GM18867 (cell line): ENCODE data around the gene CACHD1.

Source experiments
- ATAC-seq: cut with Tn5 transposase; IDR thresholded peaks from one replicate; pipeline ENCODE4 v1.9.1; 2021; ENCODE audit warnings: mild to moderate bottlenecking, moderate library complexity; ENCODE audit not compliant: unreplicated experiment

The CACHD1 gene

DNA sequence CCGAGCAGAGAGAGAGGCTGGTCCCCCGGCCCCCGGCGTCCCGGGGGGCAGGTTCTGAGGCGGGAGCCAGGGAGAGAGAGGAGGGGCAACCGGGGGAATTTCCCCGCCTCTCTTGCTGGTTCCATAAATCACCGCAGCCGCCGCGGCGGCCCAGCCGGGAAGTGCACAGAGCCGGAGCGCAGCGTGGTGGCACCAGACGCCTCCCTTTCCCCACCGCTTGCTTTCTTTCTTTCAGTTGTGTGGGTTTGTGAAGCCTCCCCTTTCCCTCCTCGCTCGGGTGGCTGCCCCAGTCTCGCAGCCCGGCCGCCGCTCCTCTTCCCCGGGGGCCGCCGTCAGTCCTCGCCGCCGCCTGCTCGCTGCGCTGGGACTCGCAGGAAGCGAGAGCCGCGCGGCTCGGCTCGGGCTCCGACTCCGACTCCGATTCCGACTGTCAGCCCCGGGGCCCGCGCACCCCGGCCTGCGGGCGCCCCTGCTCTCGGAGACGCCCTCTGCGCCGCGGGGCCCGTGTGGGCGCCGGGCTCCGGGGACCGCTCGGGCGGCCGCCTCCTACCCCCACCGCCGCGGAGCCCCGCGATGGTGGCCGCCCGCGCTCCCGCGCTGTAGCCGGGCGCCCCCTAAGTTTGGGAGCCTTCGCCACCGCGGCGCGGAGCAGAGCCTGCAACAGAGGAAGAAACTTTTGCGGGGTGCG lies at the start of gene CACHD1:
TSS of gene CACHD1 (plus strand) at position 153 of the 688 bp plus-strand sequence. CDS start 616 bp downstream, outside the sequence.
- peak; percentile 86 for ATAC-seq

GRCh38 chr1:64421377-64421776 lies 48.6 kb upstream of the CACHD1 start:
- ATAC-seq = no peak

GRCh38 chr1:64423526-64423925 lies 46.4 kb upstream of the CACHD1 start:
- no peak for ATAC-seq

DNA sequence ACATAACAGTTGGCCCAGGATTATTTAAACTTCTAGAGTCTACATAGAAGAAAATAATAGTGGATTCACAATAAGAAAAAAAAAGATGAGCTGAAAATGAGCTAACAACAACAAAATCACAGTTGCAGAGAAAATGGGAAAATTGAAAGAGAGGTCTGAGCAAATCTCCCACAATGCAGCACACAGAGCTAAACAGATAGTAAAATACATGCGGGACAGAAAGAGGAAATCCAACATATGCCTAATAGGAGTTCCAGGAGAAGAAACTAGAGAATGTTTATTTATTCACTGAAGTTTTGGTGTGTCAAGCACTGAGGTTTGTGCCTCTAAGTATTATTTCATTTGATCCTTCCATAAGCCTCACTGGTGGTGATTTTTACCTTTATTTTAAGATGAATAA lies 45.5 kb upstream of the CACHD1 start:
- no peak for ATAC-seq

DNA sequence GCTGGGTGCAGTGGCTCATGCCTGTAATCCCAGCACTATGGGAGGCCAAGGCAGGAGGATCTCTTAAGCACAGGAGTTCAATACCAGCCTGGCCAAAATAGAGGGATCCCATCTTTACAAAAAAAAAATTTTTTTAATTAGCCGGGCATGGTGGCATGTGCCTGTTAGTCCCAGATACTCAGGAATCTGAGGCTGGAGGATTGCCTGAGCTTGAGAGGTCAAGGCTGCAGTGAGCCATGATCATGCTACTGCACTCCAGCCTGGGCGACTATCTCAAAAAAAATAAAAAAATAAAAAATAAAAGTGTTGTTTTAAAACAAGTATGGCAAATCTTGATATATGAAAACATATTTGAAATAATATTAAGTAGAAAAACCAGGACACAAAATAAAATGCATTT lies 44.4 kb upstream of the CACHD1 start:
- ATAC-seq = no peak

DNA sequence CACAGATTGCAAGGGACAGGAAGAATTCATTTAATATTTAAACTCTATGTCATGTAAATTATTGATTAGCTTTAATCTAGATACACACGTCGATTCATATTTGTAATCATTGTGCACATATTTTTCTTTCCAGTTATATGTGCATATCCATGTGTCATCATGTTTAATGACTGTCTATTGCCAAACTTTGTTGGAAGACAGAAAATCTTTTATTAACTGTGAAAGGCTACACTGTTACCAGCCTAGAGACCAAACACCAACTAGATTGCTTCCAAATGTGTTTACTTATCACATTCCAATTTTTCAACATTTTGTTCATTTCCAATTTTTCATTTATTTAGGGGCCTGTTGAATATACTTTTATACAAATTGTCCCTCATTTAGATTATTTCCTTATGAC lies 43.2 kb upstream of the CACHD1 start:
- no peak for ATAC-seq

- ATAC-seq = no peak
Observed at GRCh38 chr1:64427879-64428278, 42.0 kb upstream of the CACHD1 start.

- ATAC-seq = no peak
Observed at GRCh38 chr1:64433308-64433707, 36.6 kb upstream of the CACHD1 start.

DNA sequence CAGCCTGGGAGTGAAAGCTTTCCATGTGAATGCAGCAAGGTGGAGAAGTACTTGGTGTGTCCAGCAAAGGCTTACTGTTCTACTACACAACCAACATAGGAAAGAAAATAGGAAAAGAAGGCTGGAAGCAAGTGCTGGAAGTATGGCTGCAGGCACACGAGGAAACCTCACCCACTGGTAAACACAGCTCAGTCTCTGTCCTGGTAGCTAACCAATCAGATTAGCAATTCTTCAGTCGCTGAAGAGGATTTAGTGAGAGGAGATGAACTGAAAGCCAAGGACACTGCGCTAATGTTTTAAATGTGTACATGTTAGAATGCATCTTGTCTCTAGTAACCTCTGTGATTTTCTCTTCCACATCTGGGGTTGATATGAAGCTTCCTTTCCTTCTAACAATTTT lies 36.2 kb upstream of the CACHD1 start:
- ATAC-seq = no peak

DNA sequence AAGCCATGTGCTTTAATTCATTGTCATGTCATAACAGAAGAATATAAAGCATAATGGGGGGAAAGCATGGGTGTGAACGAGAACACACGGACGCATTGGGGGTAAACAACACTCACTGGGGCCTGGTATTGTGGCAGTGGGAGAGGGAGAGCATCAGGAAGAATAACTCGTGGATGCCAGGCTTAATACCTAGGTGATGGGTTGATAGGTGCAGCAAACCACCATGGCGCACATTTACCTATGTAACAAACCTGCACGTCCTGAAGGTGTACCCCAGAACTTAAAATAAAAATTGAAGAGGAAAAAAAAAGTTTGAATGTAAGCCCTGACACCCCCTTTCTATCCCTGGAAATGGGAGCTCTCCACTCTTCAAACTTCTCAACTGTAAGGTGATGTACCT lies 34.9 kb upstream of the CACHD1 start:
- no peak for ATAC-seq

DNA sequence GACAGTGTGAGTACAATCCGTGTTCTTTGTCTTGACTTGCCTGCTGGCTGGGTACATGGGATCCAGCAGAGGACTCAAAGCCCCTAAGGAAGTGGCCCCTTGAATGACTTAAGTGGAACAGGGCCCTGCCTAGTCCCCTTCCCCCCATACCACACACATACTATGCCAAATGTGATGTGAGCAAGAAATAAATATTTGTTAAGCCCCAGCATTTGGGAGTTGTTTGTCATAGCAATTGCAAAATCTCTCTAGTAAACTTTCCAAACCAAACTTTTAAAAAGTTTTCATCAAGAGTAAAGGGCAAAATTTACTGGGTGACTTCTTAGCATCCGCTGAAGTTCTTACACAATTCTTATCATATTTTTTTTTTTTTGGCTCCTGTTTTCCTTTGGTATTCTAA lies 32.5 kb upstream of the CACHD1 start:
- no peak for ATAC-seq

- ATAC-seq = no peak
Observed at GRCh38 chr1:64440183-64440826, 29.6 kb upstream of the CACHD1 start.

DNA sequence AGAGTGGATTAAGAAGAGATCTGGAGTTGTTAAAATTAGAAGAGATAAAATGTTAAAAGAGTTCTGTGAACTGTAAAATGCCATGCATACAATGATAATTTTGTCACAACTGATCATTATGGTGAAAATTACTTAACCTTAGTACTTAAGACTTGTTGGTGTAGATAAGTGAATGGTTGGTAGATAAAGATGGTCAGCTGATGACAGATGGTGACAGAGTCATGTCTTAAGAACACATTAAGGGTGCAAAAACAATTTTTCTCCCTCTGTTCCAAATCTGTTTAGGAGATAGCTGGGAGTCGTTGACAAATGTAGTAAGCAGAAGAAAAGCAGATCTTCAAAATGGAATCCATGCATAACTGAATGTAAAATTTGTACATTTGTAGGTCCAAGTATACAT lies 18.5 kb upstream of the CACHD1 start:
- no peak for ATAC-seq

- ATAC-seq = no peak
Observed at GRCh38 chr1:64453688-64454087, 16.2 kb upstream of the CACHD1 start.

DNA sequence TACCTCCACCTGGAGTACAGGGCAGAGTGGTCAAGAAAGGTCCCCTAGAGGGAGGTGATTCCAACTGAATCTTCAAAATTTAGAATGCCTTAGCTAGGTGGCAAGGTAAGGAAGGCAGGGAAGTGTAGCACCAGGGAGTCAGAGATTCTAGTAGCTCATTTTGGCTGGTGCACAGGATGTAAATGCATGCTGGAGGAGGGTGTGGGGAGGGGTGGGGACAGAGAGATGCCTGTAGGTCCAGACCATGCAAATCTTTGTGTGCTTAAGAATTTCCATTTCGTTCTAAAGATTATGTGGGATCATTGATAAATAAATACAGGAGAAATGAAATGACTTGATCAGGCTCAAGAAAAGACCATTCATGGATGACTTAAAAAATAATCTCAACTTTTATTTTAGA lies 11.0 kb upstream of the CACHD1 start:
- no peak for ATAC-seq

GRCh38 chr1:64459743-64460142 lies 10.2 kb upstream of the CACHD1 start:
- ATAC-seq = no peak

- no peak for ATAC-seq
Observed at GRCh38 chr1:64466033-64466432, 3.9 kb upstream of the CACHD1 start.

- ATAC-seq = no peak
Observed at GRCh38 chr1:64469116-64469976, 583 bp upstream of the CACHD1 start.

- ATAC-seq = peak; percentile 9
Observed at GRCh38 chr1:64470665-64471217, 812 bp downstream of the CACHD1 start.

GRCh38 chr1:64471218-64472039 lies 1.5 kb downstream of the CACHD1 start:
- ATAC-seq = no peak

- no peak for ATAC-seq
Observed at GRCh38 chr1:64472040-64472376, 2.1 kb downstream of the CACHD1 start.
